GM12801 (cell line): Measurements from ENCODE around the gene RNF144A.

ENCODE experiments used
- TF ChIP-seq, protein P1 (sequence below): IDR thresholded peaks from one replicate; pipeline ENCODE4 v1.5.1; 2011; ENCODE audit warnings: control low read depth; ENCODE audit not compliant: insufficient read length; ENCODE audit errors: extremely low read depth

RNF144A gene

DNA sequence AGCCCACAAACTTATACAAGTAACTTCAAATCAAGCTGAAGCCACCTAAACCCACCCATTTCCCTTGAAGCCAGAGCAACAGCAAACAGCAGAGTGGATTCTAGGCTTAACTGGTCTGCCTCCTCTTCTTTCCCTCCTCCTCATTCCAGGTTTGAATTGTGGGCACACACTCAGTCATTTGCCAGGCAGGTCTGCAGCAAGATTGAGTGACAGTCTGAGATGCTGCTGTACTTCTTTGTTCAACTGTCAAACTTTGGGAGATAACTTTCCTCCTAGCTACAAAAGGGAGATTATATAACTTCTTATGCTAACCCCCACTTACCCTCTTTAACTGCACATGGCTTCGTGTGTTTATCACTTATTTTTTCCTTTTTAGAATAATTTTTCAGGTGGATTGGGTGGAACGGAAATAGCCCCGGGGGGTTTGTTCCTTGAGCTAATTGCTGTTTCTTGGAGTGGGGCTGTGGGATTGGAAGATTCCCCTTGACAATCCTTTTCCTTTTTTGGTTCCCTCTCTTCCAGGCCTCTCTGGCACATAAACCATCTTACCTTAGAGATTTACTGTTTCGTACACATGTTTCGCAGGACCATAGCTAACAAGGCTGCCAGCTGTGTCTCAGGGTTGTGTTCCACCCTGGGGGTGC is 55.0 kb downstream of the RNF144A start:
- TF ChIP-seq, protein P1, sequence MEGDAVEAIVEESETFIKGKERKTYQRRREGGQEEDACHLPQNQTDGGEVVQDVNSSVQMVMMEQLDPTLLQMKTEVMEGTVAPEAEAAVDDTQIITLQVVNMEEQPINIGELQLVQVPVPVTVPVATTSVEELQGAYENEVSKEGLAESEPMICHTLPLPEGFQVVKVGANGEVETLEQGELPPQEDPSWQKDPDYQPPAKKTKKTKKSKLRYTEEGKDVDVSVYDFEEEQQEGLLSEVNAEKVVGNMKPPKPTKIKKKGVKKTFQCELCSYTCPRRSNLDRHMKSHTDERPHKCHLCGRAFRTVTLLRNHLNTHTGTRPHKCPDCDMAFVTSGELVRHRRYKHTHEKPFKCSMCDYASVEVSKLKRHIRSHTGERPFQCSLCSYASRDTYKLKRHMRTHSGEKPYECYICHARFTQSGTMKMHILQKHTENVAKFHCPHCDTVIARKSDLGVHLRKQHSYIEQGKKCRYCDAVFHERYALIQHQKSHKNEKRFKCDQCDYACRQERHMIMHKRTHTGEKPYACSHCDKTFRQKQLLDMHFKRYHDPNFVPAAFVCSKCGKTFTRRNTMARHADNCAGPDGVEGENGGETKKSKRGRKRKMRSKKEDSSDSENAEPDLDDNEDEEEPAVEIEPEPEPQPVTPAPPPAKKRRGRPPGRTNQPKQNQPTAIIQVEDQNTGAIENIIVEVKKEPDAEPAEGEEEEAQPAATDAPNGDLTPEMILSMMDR = no peak

DNA sequence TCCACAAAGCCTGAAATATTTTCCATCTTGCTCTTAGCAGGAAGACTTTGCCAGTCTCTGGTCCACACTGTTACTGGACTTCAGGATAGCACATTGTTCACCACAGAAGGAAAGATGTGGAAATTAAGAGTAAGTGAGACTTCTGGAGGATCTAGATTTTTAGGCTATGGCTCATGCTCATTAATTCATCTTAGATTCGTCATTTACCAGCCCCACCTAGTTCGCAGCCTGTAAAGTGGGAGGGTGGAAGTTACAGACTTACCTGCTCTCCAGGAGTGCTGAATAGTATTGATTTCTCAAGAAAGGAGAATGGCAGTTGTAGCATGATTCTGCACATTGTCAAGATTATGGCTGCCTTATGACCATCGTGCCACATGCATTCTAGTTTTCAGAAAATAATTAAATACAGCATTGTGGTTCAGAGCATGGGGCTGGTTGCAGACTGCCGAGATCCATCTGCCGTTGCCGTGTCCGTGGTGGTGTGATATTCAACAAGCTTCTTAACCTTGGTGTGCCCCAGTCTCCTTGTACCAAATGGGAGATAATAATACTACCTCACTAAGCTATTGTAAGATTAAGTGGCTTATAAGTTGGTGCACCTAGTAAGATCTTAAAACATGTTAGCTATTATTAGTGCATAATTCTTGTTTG is 56.8 kb downstream of the RNF144A start:
- TF ChIP-seq, protein P1 = no peak

DNA sequence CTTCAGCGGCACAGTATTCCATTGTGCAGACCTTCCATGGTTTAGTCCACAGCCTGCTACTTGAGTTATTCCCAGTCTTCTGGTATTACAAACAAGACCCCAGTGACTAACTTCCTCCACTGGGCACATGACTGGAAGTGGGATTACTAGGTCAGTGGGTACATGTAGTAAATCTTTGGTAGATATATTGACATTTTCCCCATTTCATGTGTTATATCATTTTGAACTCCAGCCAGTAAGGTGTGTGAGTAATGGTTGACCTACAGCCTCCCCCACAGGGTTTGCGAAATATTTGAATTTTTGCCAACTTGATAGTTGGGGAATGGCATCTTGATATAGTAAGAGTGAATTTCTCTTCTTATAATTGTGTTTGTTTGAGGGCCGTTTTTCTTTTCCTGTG is 58.8 kb downstream of the RNF144A start:
- TF ChIP-seq, protein P1 = no peak

DNA sequence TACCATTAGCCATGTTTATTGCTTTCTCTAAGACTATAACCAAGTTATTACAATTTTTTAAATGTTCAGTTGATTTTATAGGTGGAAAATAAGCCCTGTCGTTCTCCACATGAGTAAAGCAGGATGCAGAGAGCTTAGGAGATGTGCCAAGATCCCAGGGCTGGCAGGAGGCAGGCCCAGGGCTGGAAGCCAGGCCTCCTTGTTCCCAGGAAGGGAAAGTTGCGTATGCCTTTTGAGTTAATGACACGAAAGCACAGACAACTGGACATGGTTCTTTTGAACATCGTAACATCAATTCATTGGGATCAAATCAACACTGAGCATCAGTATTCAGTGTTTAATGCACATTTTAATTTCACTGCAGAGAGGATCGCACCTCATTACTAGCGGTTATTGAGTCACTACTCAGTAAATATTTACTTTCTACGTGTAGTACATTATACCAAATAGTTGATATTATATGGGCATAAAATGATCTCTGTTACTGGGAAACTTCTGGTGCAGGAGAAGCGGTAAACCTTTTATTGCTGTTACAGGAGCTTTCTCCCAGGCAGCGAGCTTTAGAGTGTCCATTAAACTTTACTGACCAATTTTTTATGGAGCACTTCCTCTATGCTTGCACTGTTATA is 60.0 kb downstream of the RNF144A start:
- TF ChIP-seq, protein P1 = no peak

DNA sequence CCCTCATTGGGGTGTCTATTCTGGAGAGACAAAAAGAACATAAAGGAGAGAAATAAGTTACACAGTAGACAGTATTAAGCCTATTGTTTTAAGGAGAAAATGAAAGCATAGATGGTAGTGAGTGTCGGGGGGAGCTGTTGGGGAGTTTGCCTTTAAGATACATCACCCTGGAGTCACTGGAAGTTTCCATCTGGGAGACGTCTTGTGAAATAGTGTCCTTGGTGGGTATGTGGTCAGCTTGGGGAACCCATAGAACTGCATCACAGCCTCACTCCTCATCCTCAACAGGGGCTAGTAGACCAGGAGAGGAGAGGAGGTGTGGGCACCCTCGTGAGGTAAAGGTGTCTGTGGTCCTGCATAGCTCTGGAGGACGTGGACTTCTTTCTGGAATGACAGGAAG is 60.6 kb downstream of the RNF144A start:
- TF ChIP-seq, protein P1 = no peak

DNA sequence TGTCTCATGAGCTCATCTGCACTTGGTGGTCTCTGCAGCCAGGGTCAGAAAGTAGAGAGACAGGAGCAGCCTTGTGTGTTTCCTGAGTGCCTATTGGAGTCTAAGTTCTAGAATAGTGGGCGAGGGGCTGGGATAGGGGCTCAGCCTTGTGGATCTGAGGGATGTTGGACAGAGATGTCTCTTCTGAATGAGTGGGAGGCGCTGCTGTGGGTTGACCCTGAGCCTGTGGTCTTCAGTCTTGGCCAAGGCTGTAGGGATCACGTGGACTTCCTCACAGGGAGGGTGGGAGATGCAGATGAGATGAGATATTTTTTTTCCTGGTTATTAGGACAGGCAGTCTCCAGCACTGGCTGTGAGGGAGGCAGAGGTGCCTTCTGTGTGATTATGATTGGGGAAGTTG is 61.8 kb downstream of the RNF144A start:
- TF ChIP-seq, protein P1 = no peak

DNA sequence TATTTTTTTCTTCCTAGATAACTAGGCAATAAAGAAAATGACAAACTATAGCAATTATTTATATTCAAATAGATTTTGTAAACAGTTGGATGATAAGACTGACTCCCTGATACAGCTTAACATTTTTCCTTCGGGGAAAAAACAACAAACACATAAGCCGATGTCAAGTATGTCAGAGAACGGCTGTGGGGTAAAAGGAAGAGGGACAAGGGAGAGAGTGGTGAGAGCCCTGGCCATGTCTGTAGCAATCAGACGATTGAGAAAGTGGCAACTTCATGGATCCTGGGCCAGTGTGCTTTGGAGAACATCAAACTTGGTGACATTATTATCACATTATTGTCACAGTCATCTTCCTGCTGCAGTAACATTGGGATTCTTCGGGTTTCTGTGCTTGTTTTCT is 65.2 kb downstream of the RNF144A start:
- TF ChIP-seq, protein P1 = no peak
